ENCODE results near the gene MYH11. TPM values are rescaled to one million over a fixed set of nuclear protein-coding genes. Genes with fewer than 3 reads are reported as not detected.

The MYH11 gene
- total RNA-seq, 3 donors from 2014 or later = 98.2 to 5,005 (median 282) TPM

DNA sequence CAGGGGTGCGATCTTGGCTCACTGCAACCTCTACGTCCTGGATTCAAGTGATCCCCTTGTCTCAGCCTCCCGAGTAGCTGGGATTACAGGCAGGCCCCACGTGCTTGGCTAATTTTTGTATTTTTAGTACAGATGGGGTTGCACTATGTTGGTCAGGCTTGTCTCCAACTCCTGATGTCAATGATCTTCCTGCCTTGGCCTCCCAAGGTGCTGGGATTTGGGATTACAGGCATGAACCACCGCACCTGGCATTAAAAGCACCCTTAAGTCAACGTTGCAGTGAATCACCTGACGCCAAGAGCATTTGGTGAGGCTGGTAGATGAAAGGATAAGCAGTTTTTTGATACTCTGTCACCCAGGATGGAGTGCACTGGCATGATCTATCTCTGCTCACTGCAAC is 147.8 kb downstream of the MYH11 start:
- H3K4me1 ChIP-seq (ENCODE audit: low read depth) = no peaks in the 10 kb centered on the region
- no peak for TF ChIP-seq CTCF (IDR thresholded peaks at IDR 0.05)
- no peak overlapping the region for H3K4me3 ChIP-seq
- ATAC-seq = no peak
- DNase-seq = no peak
- H3K9me3 ChIP-seq = no peaks in the 10 kb centered on the region
- no peaks in the 10 kb centered on the region for H3K36me3 ChIP-seq (ENCODE audit: low read depth)
- intact Hi-C loops (cut with DNase I, micrococcal nuclease) = no loop called here

DNA sequence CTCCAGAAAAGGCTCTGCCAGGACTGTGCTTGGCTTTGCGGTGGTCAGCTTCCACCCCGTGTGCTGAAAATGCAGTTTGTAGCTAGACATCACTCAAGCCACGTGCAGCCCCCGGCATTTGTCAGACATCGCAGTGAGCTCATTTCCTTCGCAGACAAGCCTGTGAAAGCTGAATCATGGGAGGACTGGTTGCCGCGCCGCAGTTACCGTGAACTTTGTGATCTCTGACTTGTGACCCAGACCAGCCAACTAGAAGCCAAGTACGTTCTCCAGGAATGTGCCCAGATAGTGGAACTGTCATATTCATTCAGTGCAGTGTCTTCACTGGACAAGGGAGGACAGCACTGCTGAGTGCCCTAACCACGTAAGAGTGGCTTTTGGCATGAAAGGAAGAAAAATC is 148.7 kb downstream of the MYH11 start:
- no peak for ATAC-seq
- no peak for TF ChIP-seq CTCF (IDR thresholded peaks at IDR 0.05)
- H3K4me1 ChIP-seq (ENCODE audit: low read depth) = no peaks in the 10 kb centered on the region
- no peaks in the 10 kb centered on the region for H3K9me3 ChIP-seq
- DNase-seq = no peak
- H3K36me3 ChIP-seq (ENCODE audit: low read depth) = no peaks in the 10 kb centered on the region
- H3K4me3 ChIP-seq = no peak overlapping the region
- intact Hi-C loops (cut with DNase I, micrococcal nuclease) = no loop called here

GRCh38 chr16:15707332-15707731 is 149.5 kb downstream of the MYH11 start:
- DNase-seq (no peak), ATAC-seq (no peak)
- intact Hi-C loops (cut with DNase I, micrococcal nuclease) = no loop called here
- no peak overlapping the region for H3K4me3 ChIP-seq
- TF ChIP-seq CTCF (IDR thresholded peaks at IDR 0.05) = no peak
- no peaks in the 10 kb centered on the region for H3K4me1 ChIP-seq (ENCODE audit: low read depth)
- no peaks in the 10 kb centered on the region for H3K36me3 ChIP-seq (ENCODE audit: low read depth)
- no peaks in the 10 kb centered on the region for H3K9me3 ChIP-seq

DNA sequence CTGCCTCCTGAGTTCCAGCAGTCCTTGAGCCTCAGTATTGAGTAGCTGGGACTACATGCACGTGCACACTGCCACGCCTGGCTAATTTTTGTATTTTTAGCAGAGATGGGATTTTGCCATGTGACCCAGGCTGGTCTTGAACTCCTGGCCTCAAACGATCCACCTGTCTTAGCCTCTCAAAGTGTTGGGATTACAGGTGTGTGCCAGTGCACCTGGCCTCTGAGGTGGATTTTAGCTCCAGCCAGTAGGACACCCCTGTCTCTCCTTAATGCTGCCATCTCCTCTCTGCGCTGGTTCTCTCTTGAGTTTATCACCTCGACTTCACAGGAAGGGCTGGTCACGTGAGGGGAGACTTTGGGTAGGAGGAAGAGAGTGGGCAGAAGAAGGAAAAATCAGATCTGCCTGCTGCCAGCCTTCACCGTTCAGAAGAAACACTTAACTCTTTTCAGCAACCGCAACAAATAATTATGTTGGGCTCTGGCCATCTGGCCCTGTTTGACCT is 151.7 kb downstream of the MYH11 start:
- DNase-seq (no peak), ATAC-seq (no peak)
- Histone ChIP-seq H3K4me1 (ENCODE audit: low read depth) (no peaks in the 10 kb centered on the region), H3K9me3 (no peaks in the 10 kb centered on the region), H3K4me3 (no peak overlapping the region), H3K36me3 (ENCODE audit: low read depth) (no peaks in the 10 kb centered on the region)
- no peak for TF ChIP-seq CTCF (IDR thresholded peaks at IDR 0.05)
- intact Hi-C loops (cut with DNase I, micrococcal nuclease) = no loop called here

DNA sequence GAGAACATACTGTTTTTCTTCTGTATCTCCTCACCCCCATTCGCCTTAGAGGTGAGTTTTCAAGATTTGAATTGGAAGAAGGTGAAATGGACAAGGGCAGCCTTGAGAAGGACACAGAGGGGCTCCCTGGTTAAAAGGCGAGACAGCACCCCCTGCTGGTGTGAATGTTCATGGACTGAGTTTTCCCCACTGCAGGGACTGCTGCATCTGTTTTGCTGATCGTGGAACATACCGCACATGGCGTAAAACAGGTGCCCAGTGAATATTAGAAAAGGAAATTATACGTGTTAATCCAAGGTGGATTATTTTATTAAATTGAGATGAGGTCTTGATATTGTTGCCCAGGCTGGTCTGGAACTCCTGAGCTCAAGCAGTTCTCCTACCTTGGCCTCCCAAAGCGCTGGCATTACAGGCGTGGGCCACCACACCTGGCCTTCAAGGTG is 152.3 kb downstream of the MYH11 start:
- Histone ChIP-seq H3K4me3 (no peak overlapping the region), H3K4me1 (ENCODE audit: low read depth) (no peaks in the 10 kb centered on the region), H3K36me3 (ENCODE audit: low read depth) (no peaks in the 10 kb centered on the region), H3K9me3 (no peaks in the 10 kb centered on the region)
- TF ChIP-seq CTCF (IDR thresholded peaks at IDR 0.05) = peak; percentile 61
- DNase-seq = peak in 2 of 3 donors; percentile 74 to 92
- ATAC-seq = peak; percentile 86
- intact Hi-C loops (cut with DNase I, micrococcal nuclease) = no loop called here
